GM12891 (cell line): Measurements from ENCODE around the gene TJP3.

Experiments
- PAX5 ChIP-seq: IDR thresholded peaks from 2 replicates; pipeline ENCODE4 v1.6.1; 2011; ENCODE audit warnings: low read length, moderate library complexity, mild to moderate bottlenecking; ENCODE audit not compliant: insufficient read depth, severe bottlenecking
- POLR2A ChIP-seq: IDR thresholded peaks from 2 replicates; pipeline ENCODE4 v1.6.1; 2011; ENCODE audit warnings: low read depth, low read length, control low read depth
- POLR2AphosphoS5 ChIP-seq: IDR thresholded peaks from 2 replicates; pipeline ENCODE4 v1.6.1; 2011; ENCODE audit warnings: low read depth, low read length, control low read depth
- SPI1 ChIP-seq: IDR thresholded peaks from 2 replicates; pipeline ENCODE4 v1.6.1; 2011; ENCODE audit warnings: low read depth, low read length, control low read depth
- TAF1 ChIP-seq: IDR thresholded peaks from 2 replicates; pipeline ENCODE4 v1.6.1; 2011; ENCODE audit warnings: low read depth, low read length, control low read depth

DNA sequence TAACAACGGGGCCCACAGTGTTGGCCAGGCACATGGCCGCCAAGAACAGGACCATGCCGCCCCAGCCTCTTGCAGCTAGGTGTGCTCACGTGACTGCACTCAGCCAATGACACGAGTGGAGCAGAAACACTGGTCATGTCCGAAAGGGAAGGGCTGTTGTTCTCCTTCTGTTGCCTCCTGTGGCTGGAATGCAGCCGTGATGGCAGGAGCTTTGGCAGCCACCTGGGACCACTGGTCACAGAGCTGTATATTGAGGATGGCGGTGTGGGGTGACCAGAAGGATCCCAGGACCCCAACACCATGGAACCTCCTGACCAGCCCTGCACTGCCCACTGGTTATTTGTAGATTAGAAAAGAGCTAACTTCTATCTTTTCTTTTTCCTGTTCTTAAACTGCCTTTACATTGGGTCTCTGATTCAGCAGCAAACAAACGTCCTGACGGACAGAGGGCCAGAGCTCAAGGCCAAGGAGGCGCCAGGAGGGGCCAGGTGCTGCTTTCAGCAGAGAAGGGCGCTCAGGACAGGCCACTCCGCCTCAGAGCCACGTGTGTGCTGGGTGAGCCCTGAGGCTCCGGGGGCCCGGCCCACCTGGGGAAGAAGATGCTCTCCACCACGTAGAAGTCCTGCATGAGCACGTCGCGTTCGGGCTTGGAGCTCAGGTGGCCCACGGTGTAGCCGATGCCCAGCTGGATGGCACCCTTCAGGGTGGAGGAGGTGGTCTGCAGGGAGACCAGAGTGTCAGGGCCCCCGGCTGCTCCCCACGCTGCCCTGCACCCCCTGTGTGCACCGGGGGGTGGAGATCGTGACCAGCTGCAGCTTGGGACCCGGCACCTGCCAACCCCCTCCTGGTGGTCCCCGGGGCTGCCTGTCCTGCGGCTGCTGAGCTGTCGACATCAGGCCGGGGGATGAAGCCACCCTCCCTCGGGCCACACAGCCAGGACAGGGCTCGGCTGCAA is 46.6 kb upstream of the TJP3 start:
- TF ChIP-seq POLR2A, result no peak
- no peak for TF ChIP-seq SPI1
- TF ChIP-seq POLR2AphosphoS5, result no peak
- no peak for TF ChIP-seq TAF1
- no peak for TF ChIP-seq PAX5
